NCI-H748 (cell line): ENCODE results near the gene PMS1.
"Not testable (repeated sequence)": the region's sequence is repeated elsewhere in the genome, so short reads cannot be mapped to it uniquely, and the experiment has no call there.

Experiments
- DNase-seq: peaks from one replicate; lab custom pipeline; 2025; ENCODE audit not compliant: unreplicated experiment; lab: John Stamatoyannopoulos, UW

Gene PMS1

DNA sequence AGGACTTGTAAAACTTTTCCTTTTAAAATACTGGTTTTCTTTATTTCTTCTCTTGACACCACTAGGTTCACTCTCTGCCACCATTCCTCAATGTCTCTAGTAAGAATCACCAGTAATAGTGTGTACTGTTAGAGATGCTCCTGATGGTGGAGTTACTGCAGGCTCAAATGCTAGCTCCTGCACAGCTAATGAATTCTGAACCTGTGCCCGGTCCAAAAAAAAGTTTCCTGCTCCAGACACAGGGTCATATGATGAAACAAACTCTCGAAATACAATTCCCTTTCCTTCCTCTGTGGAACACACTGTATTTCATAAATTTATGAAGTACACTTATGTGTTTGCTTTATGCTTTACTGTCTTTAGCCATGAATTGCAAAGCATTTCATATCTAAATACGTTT lies 19.2 kb downstream of the PMS1 start:
- no peak for DNase-seq

DNA sequence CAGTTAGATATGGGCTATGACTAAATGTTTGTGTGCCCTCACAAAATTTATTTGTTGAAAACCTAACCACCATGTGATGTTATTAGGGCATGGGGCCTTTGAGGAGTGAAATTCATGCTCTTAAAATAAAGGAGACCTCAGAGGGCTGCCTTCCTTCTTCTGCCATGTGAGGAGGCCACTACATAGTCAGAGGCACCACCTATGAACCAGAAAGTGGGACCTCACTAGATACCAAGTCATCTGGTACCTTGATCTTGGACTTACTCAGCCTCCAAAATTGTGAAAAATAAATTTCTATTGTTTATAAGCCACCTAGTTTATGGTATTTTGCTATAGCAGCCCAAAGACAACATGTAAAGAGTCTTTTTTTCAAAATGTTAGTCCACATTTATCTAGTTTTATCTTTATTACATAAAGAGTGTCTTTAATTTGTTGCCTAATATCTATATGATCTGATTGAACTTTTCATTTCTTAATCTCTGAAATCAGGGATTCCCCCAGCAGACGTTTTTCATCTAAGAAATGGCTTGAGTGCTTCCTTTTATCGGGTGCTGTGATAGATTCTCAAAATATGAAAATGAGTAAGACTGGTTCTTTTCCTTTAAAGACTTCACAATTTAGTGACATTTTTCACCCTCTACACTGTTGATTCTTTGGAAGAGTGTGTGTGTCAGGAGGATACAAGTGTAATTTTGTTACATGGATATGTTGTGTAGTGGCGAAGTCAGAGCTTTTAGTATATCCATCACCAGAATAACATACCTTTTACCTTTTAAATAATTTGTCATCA lies 34.2 kb downstream of the PMS1 start:
- no peak for DNase-seq

DNA sequence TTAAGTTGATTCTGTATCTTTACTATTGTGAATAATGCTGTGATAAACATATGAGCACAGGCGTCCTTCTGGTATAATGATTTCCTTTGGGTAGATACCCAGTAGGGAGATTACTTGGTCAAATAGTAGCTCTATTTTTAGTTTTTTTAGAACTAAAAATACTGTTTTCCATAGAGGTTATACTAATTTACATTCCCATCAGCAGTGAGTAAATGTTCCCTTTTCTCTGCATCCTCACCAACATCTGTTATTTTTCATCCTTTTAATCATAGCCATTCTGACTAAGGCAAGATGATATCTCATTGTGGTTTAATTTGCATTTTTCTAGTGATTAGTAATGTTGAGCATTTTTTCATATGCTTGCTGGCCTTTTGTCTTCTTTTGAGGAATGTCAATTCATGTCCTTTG lies 35.1 kb downstream of the PMS1 start:
- DNase-seq, result no peak

DNA sequence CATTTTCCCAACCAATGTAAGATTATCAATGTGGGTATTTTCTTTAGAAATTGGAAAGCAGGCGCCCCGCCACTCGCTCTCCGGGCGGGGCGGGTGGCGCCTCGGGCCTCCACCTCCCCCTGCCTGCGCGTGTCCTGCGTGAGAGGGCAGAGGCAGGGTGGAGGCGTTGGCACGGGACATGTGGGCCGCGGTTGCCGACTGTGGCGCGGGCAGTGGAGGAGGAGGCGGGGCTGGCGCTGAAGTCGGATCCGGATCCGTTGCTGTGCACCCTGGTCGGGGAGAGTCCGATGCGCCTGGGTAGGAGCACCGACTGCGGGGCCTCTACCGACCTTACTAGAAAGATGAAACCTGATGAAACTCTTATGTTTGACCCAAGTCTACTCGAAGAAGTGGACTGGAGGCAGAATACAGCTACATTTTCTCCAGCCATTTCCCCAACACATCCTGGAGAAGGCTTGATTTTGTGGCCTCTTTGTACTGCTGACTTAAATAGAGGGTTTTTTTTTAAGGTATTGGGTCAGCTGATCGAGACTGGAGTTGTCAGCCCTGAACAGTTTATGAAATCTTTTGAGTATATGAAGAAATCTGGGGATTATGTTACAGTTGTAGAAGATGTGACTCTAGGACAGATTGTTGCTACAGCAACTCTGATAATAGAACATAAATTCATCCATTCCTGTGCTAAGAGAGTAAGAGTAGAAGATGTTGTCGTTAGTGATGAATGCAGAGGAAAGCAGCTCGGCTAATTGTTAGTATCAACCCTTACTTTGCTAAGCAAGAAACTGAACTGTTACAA lies 37.9 kb downstream of the PMS1 start:
- DNase-seq, result no peak

DNA sequence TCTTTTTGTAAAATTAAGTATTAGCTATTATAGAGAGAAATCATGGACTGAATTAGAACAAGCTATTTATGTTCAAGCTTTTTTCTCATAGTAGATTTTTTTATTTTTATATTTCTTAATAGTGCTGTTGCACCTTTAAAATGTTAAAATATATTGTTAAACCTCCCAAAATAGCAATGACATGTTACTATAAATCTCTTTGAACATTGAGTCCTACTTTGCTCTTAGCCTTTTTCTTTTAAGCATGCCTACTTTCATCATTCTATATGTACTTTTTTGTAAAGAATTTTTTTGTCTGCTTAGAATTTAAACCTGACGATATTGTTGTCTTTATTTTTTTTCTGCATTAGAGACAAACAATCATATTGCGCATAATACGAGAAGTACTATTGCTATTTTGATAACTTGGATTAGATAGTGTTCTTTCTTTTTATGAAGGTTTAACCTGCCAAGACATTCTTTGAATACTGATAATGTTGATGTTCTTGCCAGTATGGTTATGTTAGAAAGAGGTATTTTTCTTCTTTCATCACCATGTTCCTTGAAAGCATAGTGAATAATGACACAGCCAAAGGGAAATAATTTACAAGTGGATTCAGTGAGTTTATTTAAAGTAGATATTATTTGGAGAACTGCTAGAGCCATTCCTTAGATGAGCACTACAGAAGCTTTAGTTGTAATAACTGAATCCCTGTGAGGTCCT lies 40.6 kb downstream of the PMS1 start:
- DNase-seq, result no peak

DNA sequence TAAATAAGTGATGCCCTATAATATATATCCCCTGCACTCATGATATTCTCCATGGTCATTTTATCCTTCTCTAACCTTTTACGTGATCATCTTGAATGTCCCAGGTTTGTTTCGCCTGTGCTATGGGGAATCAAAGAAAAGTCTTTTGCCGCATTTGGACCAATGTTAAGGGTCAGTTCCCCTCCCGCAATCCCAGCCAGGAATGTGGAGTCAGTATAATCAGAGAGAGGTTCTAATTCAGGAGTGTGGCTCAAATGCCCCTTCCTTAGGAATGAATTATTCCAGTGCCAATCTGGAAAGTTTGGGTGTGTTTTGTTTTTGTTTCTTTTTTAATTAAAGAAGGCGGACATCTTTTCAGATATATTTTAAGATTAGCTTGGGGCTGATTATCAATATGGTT lies 41.8 kb downstream of the PMS1 start:
- no peak for DNase-seq

DNA sequence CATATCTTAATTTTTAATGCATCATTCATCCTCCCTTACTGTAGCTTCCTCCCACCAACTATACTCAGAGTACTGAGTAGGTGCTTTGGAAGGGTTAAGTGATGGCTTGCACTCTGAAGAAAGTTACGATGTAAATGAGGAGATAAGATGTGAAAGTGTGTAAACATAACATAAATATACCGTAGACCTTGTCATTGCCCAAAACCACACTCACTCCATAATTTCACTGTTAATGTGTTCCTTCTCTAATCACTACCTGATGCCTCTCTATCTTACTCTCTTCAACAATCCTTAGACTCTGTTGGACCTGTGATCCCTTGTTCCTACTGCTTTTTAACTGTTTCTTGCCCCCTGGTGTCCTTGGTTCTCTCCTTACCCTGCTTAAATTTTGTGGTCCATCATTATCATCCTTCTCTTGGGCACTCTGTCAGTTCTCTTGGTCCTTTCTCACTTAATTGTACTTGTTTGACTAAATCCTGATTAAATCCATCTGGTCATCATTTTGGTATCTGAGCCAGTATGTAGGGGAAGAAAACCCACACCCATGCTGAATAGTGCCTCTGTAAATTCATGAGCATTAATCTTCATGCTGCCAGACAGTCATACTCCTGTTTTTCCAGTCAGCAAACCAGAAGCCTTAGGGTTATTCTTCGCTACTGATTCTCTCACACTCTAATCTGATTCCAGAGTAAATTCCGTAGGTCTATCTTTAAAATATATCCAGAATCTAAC lies 45.0 kb downstream of the PMS1 start:
- no peak for DNase-seq

DNA sequence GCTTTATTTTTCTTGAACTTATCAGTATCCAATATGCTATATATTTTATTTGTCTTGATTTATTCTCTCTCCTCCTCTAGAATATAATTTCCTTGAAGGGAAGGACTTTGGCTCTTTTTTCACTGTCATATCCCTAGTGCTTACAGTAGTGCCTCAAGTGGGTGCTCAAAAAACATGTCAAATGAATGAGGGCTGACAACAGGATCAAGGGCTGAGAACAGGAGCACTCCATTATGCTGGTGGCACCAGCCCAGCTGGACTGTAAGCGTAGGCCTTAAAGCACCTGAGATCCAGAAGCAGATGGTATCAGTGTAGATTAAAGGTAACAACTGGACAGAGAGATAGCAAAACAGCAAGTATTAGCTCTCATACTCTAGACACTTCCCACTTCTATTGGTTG lies 46.3 kb downstream of the PMS1 start:
- no peak for DNase-seq

DNA sequence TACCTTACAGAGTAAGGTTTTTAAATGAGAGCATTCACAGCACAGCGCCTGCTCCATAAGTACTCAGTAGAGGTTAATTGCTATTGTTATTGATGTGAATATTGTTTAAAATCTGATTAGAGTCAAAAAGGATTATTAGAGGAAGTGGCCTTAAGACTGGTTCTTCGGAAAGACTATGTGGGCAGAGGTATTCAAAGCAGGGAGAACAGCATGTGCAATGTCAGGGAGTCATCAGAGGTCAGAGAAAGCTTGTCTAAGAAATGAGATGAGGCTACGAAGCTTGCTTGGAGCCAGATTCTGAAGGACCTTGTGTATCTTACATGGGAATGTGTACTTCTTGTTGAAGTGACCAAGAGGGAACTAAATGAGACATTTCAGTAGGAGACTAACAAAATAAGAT lies 49.8 kb downstream of the PMS1 start:
- DNase-seq, result no peak

DNA sequence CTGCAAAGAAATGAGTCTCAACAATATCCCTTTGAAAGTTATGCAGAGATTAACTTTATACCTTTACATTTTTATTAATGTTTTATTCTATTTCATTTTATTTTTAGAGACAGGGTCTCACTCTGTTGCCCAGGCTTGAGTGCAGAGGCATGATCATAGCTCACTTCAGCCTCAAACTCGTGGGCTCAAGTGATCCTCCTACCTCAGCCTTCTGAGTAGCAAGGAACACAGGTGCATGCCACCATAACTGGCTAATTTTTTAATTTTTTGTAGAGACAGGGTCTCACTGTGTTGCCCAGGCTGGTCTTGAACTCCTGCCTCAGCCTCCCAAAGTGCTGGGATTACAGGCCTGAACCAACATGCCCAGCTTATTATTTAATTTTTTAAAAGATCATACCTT lies 50.4 kb downstream of the PMS1 start:
- not testable (repeated sequence) for DNase-seq

DNA sequence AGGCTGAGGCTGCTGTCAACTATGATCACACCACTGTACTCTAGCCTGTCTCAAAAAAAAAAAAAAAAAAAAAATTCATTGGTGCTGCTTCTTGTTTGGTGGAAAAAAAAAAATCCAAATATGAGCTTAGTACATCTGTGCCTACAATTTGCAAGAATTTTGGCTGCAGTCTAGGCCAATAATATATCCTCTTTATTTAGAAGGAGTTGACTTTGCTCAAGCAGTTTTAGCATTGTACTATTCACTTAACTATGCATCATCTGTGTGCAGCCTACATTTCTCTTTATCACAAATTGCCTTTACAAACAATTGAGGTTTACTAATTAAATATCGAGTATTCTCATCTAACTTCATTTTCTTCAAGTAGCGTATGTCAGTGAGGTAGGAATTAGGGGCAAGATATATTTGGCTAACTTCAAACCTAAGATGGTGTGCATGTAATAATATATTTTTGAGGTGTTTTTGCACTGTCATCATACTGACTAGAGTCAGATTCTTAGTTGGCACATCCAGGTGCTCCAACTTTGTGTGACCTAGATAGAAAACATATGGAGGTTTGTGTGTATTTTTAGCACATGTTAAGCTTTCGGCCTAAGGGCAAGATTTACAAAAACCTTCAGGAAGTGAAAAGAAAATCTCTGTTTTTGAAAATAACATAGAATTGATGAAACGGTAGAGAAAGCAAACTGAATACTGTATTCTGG lies 51.8 kb downstream of the PMS1 start:
- DNase-seq, result no peak

DNA sequence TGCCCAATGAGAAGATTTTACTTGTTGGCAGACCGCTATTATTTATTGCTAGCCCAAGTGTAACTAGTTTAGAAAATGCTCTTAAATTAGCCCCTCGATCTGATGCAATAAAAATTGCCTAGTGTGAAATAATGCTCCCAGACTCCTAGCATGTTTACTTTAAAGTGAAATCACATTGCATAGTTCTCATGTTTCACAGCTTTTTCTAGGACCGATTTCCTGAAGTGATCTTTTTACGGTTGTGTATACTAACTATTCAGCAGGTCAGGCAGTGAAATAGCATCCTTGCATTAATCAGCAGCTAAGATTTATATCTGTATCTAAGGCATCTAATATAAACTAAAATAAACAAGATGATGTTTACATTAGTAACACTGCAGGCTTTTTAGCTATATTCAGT lies 52.4 kb downstream of the PMS1 start:
- peak; percentile 55 for DNase-seq

DNA sequence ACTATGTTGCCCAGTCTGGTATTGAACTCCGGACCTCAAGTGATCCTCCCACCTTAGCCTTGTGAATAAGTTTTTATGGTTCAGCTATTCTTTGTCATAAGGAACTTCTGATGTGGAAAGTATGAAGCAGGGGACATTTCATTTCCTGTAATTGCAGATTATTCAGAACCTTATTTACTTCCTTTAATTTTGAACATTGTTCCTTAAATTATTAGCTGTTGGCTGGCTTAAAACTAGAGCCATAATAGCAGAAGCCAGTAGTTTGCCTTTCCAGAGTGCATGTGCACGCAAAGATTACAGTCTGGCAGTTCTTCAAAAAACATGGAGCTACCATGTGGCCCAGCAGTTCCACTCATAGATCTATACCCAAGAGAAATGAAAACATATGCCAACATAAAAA lies 53.1 kb downstream of the PMS1 start:
- no peak for DNase-seq

DNA sequence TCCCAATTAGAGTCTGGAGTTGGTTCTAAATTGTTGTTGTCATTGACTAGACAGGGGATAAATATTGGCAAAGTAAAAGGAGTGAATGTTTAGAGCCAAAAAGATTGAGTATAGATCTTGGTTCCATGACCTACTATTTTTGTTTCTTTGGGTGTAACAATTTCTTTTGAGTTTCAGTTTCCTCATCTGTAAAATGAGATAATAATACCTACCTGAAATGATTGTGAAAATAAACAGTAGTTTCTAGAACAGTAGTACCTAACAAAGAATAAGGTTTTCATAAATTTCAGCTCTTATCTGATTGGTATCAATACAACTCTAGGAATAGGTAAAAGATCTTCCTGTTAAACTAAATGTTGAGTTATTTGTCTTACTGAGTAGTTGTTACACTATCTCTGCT lies 56.8 kb downstream of the PMS1 start:
- DNase-seq, result no peak

DNA sequence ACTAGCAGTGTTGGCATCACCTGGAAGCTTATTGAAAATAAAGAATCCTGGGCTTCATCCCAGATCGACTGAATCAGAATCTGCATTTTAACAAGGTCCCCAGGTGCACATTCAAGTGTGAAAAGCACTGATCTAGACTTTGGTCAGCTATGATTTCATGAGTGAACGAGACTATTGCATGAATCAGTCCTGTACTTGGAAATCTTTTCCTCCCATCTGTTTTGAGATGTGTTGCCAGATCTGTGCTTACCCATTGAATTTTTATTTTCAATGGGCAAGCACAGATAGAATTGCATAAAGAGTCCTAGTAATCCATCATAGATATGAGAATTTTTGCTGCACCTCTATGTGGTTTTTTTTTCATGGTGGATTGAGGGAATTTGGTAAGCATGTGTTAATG lies 64.0 kb downstream of the PMS1 start:
- no peak for DNase-seq

DNA sequence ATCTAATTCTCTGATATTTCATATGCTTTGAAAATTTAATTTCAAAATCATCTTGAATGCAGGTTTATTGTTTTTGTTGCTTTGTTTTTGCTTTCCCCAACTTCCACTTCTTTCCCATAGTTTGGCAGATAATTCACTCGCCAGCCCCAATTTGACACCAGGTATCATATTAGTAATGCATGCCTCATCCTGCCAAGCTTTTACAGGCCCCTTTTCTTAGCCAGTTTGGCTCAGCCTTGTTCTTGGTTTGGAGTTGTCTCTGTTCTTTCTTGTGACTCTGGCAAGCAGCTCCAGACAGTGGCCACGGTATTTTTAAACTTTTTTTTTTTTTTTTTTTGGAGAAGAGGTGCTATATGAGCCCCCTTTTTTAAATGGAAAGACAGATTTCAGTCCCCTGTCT lies 65.3 kb downstream of the PMS1 start:
- no peak for DNase-seq

DNA sequence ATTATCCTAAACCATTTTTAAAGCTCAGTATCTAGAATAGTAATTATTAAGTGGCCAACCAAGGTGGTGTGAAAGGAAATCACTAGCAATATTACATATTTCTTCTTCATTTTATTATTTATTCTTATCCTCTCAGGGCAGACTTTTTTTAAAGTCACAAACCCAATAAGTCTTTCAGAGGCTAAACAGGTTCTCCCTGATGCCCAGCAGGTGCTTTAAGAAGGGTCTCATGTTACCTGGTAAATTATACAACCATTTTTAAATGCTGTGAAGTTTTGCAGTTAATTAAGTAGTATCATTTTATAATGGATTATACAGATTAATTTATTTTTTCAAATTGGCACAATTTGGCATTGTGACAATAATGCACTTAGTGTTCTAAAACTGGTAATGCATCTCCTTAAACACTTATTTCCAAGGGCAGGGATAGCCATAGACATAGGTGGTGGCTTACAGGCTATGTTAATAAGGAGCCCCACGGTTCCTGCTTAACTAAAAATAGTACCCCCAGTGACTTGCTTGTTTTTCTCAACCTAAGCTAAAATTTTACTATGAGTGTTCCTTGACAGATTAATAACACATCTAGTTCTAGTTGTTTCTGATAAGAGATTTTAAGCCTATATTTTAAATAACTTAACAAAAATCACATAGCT lies 67.0 kb downstream of the PMS1 start:
- peak; percentile 79 for DNase-seq

DNA sequence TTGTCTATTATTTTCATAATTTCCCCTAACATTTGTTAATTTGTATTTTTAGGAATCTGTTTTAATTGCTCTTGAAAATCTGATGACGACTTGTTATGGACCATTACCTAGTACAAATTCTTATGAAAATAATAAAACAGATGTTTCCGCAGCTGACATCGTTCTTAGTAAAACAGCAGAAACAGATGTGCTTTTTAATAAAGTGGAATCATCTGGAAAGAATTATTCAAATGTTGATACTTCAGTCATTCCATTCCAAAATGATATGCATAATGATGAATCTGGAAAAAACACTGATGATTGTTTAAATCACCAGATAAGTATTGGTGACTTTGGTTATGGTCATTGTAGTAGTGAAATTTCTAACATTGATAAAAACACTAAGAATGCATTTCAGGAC lies 69.9 kb downstream of the PMS1 start:
- no peak for DNase-seq

DNA sequence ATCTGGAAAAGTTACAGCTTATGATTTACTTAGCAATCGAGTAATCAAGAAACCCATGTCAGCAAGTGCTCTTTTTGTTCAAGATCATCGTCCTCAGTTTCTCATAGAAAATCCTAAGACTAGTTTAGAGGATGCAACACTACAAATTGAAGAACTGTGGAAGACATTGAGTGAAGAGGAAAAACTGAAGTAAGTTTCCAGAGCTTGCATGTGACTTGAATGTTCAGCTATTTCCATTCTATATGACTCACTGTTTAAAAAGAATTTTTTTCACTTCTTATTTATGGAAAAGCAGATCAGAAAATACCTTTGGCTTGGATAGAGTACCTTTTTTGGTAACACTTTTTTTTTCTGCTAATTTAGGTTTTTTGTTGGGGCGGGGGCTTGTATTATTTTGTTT lies 70.7 kb downstream of the PMS1 start:
- no peak for DNase-seq

DNA sequence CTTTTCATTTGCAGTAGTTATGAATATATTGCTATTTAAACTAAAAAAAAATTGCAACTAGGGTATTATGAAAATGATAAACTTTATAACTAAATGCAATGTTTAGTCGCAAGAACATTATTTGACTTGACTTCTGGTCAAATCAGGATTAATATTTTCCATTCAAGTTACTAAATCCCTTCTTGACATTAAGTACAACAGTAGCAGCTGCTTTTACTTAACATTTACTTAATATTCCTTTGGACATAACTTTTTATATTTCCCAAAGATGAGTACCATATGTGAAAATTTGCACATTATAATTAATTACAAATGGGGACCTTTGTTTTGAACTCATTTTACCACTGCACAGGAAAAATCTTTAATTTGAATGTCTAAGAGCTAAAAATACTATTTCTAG lies 74.0 kb downstream of the PMS1 start:
- DNase-seq, result no peak
